ENCODE data around the gene SEC22C.
"Not testable (repeated sequence)": the region's sequence is repeated elsewhere in the genome, so short reads cannot be mapped to it uniquely, and the experiment has no call there.

The SEC22C gene

DNA sequence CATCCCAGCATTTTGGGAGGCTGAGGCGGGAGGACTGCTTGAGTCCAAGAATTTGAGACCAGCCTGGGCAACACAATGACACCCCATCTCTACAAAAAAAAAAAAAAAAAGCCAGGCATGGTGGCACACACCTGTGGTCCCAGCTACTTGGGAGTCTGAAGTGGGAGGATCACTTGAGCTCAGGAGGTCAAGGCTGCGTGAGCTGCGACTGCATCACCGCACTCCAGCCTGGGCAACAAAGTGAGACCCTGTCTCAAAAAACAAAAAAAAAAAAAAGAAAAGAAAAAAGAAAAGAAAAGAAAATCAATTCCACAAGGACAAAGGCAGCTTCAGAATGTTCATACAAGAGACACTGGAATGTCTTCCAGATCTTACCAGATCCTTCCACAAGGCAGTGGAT, 2.4 kb downstream of the SEC22C start:
- not testable (repeated sequence) for DNase-seq

- DNase-seq, result no peak
Observed at GRCh38 chr3:42578054-42578453, 3.7 kb downstream of the SEC22C start.

DNA sequence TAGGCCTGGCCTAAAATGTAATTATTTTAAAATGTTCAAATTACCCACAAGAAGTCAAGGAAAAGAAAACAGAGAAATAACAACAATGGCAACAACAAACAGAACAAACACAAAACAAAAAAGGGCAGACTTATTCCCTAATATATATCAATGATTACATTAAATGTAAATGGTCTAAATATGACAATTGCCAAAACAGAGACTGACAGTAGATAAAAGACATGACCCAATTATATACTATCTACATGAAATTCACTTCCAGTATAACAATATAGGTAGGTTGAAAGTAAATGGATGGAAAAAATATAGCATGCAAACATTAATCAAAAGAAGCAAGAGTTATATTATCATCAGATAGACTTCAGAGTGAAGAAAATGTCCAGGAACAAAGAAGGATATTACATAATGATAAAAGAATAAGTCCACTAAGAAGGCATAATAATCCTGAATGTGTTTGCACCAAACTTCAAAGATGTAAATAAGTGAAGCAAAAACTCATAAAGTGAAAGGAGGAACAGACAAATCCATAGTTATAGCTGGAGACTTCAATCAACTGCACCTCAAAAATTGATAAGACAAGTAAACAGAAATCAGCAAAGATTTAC, 6.5 kb downstream of the SEC22C start:
- DNase-seq, result no peak

- DNase-seq, result peak; percentile 45 to 46
Observed at GRCh38 chr3:42572278-42572677, 9.5 kb downstream of the SEC22C start.

DNA sequence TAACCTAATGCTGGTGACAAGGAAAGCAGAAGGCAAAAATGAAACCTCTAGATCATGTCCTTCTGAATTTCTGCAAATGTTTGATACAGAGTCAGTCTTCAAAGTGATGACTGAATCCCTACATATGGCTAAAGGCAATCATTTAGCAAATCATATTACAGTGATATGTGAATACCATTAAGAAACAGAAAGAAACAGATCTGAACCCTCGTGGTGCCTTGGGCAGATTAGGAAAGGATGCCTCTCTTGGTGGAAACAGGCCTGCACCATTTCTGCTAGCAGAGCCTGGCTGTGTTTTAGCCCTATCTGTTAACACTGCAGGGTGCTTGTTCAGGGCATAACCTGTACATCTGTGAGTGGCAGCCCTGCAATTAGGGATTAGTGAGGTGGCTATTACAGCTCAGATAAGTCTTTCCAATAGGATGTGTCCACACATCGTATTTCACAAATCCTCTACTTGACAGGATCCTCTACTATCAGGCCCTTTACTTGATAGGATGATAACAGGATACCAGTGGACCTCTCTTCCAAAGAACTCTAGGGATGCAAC, 12.1 kb downstream of the SEC22C start:
- DNase-seq, result no peak

GRCh38 chr3:42562047-42562907, 19.5 kb downstream of the SEC22C start:
- no peak for DNase-seq

GRCh38 chr3:42557854-42558253, 23.9 kb downstream of the SEC22C start:
- peak in 1 of 2 experiments; percentile 25 for DNase-seq

DNA sequence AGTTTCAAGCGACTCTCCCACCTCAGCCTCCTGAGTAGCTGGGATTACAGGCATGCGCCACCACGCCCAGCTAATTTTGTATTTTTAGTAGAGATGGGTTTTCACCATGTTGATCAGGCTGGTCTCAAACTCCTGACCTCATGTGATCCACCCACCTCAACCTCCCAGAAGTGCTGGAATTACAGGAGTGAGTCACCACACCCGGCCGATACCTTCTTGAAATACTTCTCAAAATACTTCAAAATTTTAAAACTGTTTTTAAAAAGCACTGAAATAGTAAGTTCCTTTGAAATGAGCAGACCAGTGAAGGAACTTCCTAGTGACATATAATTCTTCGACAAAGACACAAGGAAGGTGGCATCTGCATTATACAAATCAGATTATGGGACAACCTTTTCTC, 24.9 kb downstream of the SEC22C start:
- DNase-seq, result not testable (repeated sequence)

- no peak for DNase-seq
Observed at GRCh38 chr3:42556089-42556632, 25.6 kb downstream of the SEC22C start.

DNA sequence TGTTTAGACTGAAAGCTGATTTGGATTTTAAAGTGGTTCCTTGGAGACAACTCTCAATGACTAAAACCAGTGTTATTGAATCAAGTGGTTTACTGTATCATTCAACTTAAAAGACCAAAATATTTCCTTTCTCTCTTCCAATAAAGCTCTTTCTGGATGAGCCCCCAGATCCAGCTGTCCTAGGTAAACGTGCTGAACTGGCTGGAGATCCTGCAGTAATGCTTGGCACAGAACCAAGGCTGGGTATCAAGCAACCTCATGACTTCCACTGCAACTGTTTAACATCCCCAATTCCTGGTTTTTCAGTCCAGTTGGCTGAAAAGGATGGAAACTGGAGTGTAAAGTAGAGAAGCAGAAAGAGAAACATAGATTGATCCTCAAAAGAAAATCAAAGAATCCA, 28.9 kb downstream of the SEC22C start:
- DNase-seq, result no peak

- DNase-seq, result no peak
Observed at GRCh38 chr3:42550250-42550649, 31.5 kb downstream of the SEC22C start.

DNA sequence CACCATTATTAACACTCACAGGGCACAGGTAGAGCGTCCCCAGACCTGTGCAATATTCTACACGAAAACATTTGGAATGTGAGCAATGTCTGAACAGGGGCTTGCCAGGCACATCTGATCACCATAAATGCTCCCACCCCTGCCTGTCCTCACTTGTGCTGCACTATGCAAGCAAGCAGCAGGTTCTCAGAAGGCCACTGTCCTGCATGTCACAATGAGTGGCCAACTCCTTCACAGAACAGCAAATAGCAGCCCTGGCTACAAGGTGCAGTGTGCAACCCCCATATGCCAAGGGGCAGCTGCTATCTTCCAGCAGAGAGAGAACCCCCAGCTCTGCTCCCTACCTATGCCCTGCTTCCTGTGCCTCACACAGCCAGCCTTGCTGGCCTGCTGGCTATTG, 32.6 kb downstream of the SEC22C start:
- no peak for DNase-seq

DNA sequence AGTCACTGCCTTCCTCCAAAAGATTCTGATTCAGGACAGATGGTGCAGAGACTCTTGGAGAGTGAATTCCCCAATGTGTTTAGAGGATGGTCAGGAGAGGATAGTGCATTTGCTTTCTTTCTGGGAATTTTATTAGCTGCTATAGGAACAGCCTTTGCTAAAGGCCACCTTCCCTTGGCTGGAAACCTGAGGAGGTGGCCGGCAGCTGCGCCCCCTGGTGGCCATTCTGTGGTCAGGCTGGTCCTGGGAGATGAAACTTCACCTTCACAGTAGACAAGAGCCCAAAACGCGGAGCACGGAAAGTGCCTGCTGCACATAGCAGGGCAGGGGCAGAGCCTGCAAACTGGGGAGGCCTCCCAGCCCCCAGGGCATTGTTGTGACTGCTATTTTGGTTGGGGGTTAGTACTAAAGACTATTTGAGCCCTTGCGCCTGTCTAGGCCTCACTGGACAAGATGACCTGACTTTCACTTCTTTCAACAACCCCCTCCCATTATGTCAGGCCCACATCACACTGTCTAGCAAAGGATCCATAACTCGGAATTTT, 34.3 kb downstream of the SEC22C start:
- peak; percentile 37 to 49 for DNase-seq

DNA sequence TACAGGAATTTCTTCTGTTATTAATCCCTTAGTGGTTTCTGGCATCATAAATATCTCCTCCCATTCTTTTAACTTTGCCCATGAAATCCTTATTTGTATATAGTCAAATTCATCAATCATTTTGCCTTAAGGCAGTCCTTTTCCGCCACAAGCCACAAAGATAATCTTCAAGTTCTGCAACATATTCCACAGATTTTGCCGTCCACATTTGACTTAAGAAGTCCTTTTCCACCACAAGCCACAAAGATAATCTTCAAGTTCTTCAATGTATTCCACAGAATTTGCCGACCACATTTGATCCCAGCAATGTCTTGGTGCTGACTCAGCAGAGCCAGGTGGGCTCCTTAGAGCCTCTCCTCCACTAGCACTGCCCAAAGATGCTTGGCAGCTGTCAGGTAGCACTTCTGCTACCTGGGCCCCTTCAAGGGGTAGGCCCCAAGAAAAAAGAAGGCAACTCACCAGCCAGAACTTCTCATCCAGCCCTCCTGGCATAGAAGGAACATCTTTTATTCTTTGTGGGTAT, 35.0 kb downstream of the SEC22C start:
- no peak for DNase-seq

- no peak for DNase-seq
Observed at GRCh38 chr3:42545284-42545900, 36.4 kb downstream of the SEC22C start.

DNA sequence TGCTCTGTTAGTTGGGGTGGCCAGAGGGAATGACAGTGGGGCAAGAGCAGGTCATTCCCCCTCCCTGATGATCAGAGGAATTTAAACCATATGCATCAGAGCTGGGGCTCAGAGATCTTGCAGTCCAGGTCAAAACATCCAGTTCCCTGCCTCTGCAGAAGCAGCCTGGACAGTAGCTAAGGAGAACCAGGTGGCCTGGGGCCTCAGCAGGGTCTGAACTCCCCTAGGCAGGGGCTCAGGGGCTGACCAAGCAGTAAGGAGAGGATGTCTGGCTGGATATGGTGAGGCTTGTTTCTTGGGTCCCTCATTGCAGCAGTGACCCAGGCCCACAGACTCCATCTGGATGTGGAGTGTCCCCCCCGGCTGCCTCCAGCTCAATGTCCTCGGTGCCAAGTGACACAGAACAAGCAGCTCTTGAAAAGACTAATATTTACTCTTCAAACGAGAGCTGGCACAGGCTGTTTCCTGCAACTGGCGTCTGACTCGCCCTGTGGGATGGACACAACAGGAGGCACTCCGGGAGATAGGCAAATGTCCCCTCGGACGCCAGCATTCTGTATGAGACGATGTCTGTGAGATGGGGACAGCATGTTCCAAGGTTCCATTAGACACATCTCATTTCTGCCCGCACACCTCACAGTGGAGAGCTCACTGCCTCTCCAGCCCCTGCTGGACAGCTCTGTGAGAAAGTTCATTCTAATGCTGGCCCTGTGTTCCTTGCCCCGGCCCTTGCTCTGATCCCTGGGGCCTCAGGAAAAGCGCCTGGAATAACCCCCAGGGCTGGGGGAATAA, 37.1 kb downstream of the SEC22C start:
- no peak for DNase-seq

GRCh38 chr3:42541079-42541478, 40.7 kb downstream of the SEC22C start:
- no peak for DNase-seq

DNA sequence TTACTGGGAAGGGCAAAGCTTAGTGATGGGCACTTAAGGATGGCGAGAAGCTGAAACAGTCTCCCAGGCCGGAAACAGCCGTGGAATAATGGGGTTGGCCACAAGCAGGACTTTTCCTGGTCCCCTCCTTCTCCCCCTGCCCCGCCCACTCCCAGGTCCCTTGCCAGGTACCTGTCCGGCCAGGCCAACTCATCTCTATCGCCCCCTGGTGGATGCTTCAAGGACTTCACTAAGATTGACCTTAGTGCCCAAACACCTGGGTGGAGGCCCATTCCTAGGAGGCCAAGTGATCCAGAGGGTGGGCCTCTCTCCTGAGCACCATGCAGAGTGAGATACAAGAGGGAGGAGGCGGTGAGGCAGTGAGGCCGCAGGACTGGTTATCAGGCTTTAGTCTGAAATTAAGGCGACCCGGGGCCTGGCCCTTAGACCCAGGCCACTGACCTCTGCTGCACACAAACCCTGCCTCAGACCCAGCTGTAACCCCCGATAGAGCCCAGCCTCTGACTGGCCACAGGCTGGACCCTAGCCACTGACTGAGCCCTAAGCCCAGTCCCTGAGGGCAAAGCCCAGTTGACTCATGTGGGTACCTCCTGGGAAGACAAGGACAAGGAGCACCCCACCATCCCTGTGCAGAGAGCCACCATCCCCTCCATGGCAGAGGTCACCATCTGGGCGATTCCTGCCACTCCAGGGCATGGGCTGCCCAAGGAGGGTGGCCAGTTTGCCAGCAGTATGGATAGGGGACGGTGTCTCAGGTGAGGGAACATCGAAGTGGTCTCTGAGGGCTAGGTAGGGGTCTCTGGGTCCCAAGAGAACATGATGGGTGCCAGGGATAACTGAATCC, 41.7 kb downstream of the SEC22C start:
- peak; percentile 32 to 45 for DNase-seq

DNA sequence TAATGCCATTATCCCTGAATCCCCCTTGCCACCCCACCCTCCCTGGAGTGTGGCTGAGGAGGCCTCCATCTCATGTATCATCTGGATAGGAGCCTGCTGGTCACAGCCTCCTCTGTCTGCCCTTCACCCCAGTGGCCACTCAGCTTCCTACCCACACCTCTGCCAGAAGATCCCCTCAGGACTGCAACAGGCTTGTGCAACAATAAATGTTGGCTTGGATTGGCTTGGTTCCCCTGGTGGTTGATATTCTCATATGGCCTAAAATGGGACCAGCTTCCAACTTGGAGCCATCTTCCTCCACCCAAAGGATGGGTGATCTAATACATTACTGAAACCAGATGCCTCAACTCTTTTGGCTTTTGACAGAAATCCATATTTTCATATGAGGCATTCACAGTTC, 44.4 kb downstream of the SEC22C start:
- no peak for DNase-seq

- DNase-seq, result peak; percentile 64 to 75
Observed at GRCh38 chr3:42535981-42536784, 45.6 kb downstream of the SEC22C start.

All from AML-193 (cell line).